Mucosa of stomach (tissue), 1 donor: Measurements from ENCODE around the gene KIAA1549.
"Not testable (repeated sequence)": the region's sequence is repeated elsewhere in the genome, so short reads cannot be mapped to it uniquely, and the experiment has no call there.

ENCODE experiments used
- H3K27me3 ChIP-seq: one replicate; pipeline ENCODE4 v1.7.0; 2013; ENCODE audit warnings: mild to moderate bottlenecking, low read length; ENCODE audit not compliant: control insufficient read depth, insufficient read depth
- H3K36me3 ChIP-seq: one replicate; pipeline ENCODE4 v1.7.0; 2013; ENCODE audit warnings: low read length; ENCODE audit not compliant: control insufficient read depth, insufficient read depth
- H3K4me1 ChIP-seq: one replicate; pipeline ENCODE4 v1.7.0; 2013; ENCODE audit warnings: mild to moderate bottlenecking, low read length; ENCODE audit not compliant: control insufficient read depth, insufficient read depth
- H3K4me3 ChIP-seq: one replicate; pipeline ENCODE4 v1.7.0; 2013; ENCODE audit warnings: low read length
- H3K9ac ChIP-seq: one replicate; pipeline ENCODE4 v1.7.0; 2013; ENCODE audit warnings: mild to moderate bottlenecking, low read length, moderate library complexity
- H3K9me3 ChIP-seq: one replicate; pipeline ENCODE4 v1.7.0; 2013; ENCODE audit warnings: mild to moderate bottlenecking, low read length, moderate library complexity; ENCODE audit not compliant: control insufficient read depth
- donor health status: Pancreatic carcinoma.

KIAA1549 gene

GRCh38 chr7:138825049-138825721, 156.0 kb downstream of the KIAA1549 start:
- H3K9me3 ChIP-seq = no peaks in the 10 kb centered on the region
- H3K36me3 ChIP-seq = no peaks in the 10 kb centered on the region
- no peak overlapping the region for H3K9ac ChIP-seq
- no peaks in the 10 kb centered on the region for H3K4me1 ChIP-seq
- no peaks in the 10 kb centered on the region for H3K27me3 ChIP-seq
- H3K4me3 ChIP-seq = no peak overlapping the region

- Histone ChIP-seq H3K4me3 (no peak overlapping the region), H3K4me1 (no peaks in the 10 kb centered on the region), H3K27me3 (no peaks in the 10 kb centered on the region), H3K9me3 (no peaks in the 10 kb centered on the region), H3K9ac (no peak overlapping the region), H3K36me3 (no peaks in the 10 kb centered on the region)
Measured at GRCh38 chr7:138822867-138823535, 158.2 kb downstream of the KIAA1549 start.

- Histone ChIP-seq H3K4me1 (no peaks in the 10 kb centered on the region), H3K36me3 (no peaks in the 10 kb centered on the region), H3K27me3 (no peaks in the 10 kb centered on the region), H3K9me3 (no peaks in the 10 kb centered on the region), H3K4me3 (no peak overlapping the region), H3K9ac (no peak overlapping the region)
Measured at GRCh38 chr7:138821912-138822311, 159.3 kb downstream of the KIAA1549 start.

- no peaks in the 10 kb centered on the region for H3K9me3 ChIP-seq
- H3K4me1 ChIP-seq = no peaks in the 10 kb centered on the region
- H3K36me3 ChIP-seq = no peaks in the 10 kb centered on the region
- H3K4me3 ChIP-seq = no peak overlapping the region
- no peaks in the 10 kb centered on the region for H3K27me3 ChIP-seq
- H3K9ac ChIP-seq = no peak overlapping the region
Measured at GRCh38 chr7:138819625-138820024, 161.6 kb downstream of the KIAA1549 start.

- no peaks in the 10 kb centered on the region for H3K36me3 ChIP-seq
- H3K27me3 ChIP-seq = no peaks in the 10 kb centered on the region
- H3K4me1 ChIP-seq = no peaks in the 10 kb centered on the region
- H3K9me3 ChIP-seq = no peaks in the 10 kb centered on the region
- H3K9ac ChIP-seq = no peak overlapping the region
- no peak overlapping the region for H3K4me3 ChIP-seq
Measured at GRCh38 chr7:138816650-138817049, 164.5 kb downstream of the KIAA1549 start.

GRCh38 chr7:138814816-138815332, 166.3 kb downstream of the KIAA1549 start:
- Histone ChIP-seq H3K9me3 (no peaks in the 10 kb centered on the region), H3K4me3 (no peak overlapping the region), H3K9ac (no peak overlapping the region), H3K36me3 (no peaks in the 10 kb centered on the region), H3K4me1 (no peaks in the 10 kb centered on the region), H3K27me3 (no peaks in the 10 kb centered on the region)

- Histone ChIP-seq H3K36me3 (no peaks in the 10 kb centered on the region), H3K9ac (no peak overlapping the region), H3K4me1 (no peaks in the 10 kb centered on the region), H3K9me3 (no peaks in the 10 kb centered on the region), H3K27me3 (no peaks in the 10 kb centered on the region), H3K4me3 (no peak overlapping the region)
Measured at GRCh38 chr7:138813945-138814344, 167.2 kb downstream of the KIAA1549 start.

- H3K4me3 ChIP-seq, H3K27me3 ChIP-seq, H3K4me1 ChIP-seq, H3K36me3 ChIP-seq, H3K9ac ChIP-seq, H3K9me3 ChIP-seq: not testable (repeated sequence)
Measured at GRCh38 chr7:138811327-138811726, 169.9 kb downstream of the KIAA1549 start.

- Histone ChIP-seq H3K9ac (no peak overlapping the region), H3K4me1 (no peaks in the 10 kb centered on the region), H3K36me3 (no peaks in the 10 kb centered on the region), H3K9me3 (no peaks in the 10 kb centered on the region), H3K27me3 (no peaks in the 10 kb centered on the region), H3K4me3 (no peak overlapping the region)
Measured at GRCh38 chr7:138809346-138809745, 171.8 kb downstream of the KIAA1549 start.

GRCh38 chr7:138804618-138805017, 176.6 kb downstream of the KIAA1549 start:
- Histone ChIP-seq H3K36me3 (no peaks in the 10 kb centered on the region), H3K9me3 (no peaks in the 10 kb centered on the region), H3K4me3 (no peak overlapping the region), H3K9ac (no peak overlapping the region), H3K4me1 (no peaks in the 10 kb centered on the region), H3K27me3 (no peaks in the 10 kb centered on the region)

- Histone ChIP-seq H3K27me3 (no peaks in the 10 kb centered on the region), H3K4me3 (no peak overlapping the region), H3K36me3 (no peaks in the 10 kb centered on the region), H3K4me1 (no peaks in the 10 kb centered on the region), H3K9ac (no peak overlapping the region), H3K9me3 (no peaks in the 10 kb centered on the region)
Measured at GRCh38 chr7:138802706-138803105, 178.5 kb downstream of the KIAA1549 start.

GRCh38 chr7:138801256-138801655, 179.9 kb downstream of the KIAA1549 start:
- Histone ChIP-seq H3K36me3 (no peaks in the 10 kb centered on the region), H3K9ac (no peak overlapping the region), H3K4me1 (no peaks in the 10 kb centered on the region)

More at GRCh38 chr7:138801256-138801655, 179.9 kb downstream of the KIAA1549 start:
- peaks cover 3% of the 10 kb centered on the region for H3K27me3 ChIP-seq
- no peaks in the 10 kb centered on the region for H3K9me3 ChIP-seq
- no peak overlapping the region for H3K4me3 ChIP-seq
